ENCODE data around the gene ANKRD9. TPM values are rescaled to one million over a fixed set of nuclear protein-coding genes. Genes with fewer than 3 reads are reported as not detected.

ANKRD9 gene
- total and polyA plus RNA-seq, 9 of the 15 experiments (the other 6 are each of a cell fraction or from before 2014, with no cell fraction given), result 0.04 to 32.9 (median 5.3) TPM

- TF ChIP-seq ZNF592 (IDR thresholded peaks at IDR 0.05) (peak; percentile 89), HDAC2 (IDR thresholded peaks at IDR 0.05) (0 out of 2 replicates have a peak, but pooled peaks have one; percentile 30), CBFA2T2 (conservative IDR thresholded peaks at IDR 0.05) (peak; percentile 93), SMC3 (conservative IDR thresholded peaks at IDR 0.05; ENCODE audit: insufficient read depth, low read depth, low read length) (no peak), CEBPB (tag; IDR thresholded peaks at IDR 0.05) (no peak), CUX1 (CRISPR knock-in tag; IDR thresholded peaks at IDR 0.05) (peak; percentile 74; the same call in 1 of the 2 replicates), MAZ (CRISPR knock-in tag; conservative IDR thresholded peaks at IDR 0.05 in 1 of 2, IDR thresholded peaks at IDR 0.05 in 1 of 2) (peak in 1 of 2 experiments; percentile 60; a peak in 2 of 4 replicates), NUFIP1 (IDR thresholded peaks at IDR 0.05; ENCODE audit: partially characterized antibody) (no peak), FOXM1 (IDR thresholded peaks at IDR 0.05; ENCODE audit: low read depth) (peak; percentile 56; the same call in 1 of the 2 replicates), FOXM1 (CRISPR knock-in tag; IDR thresholded peaks at IDR 0.05; ENCODE audit: low read depth) (no peak), ARID1B (IDR thresholded peaks at IDR 0.05) (peak; percentile 93), CREB3 (tag; conservative IDR thresholded peaks at IDR 0.05; ENCODE audit: low read depth) (peak; percentile 51; the same call in 1 of the 2 replicates), SNAPC5 (CRISPR knock-in tag; IDR thresholded peaks at IDR 0.05) (no peak), VEZF1 (CRISPR knock-in tag; IDR thresholded peaks at IDR 0.05) (peak; percentile 73), ELF2 (CRISPR knock-in tag; IDR thresholded peaks at IDR 0.05) (no peak)
Observed at GRCh38 chr14:102504328-102504999, 5.1 kb downstream of the ANKRD9 start (continued).
